H1 (cell line): ENCODE results near the gene TMEM51. TPM values are rescaled to one million over a fixed set of nuclear protein-coding genes. Genes with fewer than 3 reads are reported as not detected.

Experiments
- EZH2 ChIP-seq: fragments of 200-600 bp; sonication (generic); IDR thresholded peaks from 2 replicates; pipeline ENCODE4 v1.7.1; 2012; ENCODE audit warnings: low read depth, mild to moderate bottlenecking, moderate library complexity, low read length, inconsistent platforms; ENCODE audit not compliant: severe bottlenecking
- NANOG ChIP-seq: IDR thresholded peaks from 2 replicates; pipeline ENCODE4 v1.6.1; 2011; ENCODE audit warnings: low read length, low read depth, mild to moderate bottlenecking, inconsistent platforms; ENCODE audit not compliant: insufficient read depth, poor library complexity, severe bottlenecking
- SIRT6 ChIP-seq: IDR thresholded peaks from one replicate; pipeline ENCODE4 v1.7.1; 2012; ENCODE audit warnings: low read length, inconsistent platforms
- polyA plus RNA-seq, 7 experiments: library from polyadenylated mRNA; depleted of rRNA in 3 of 7; stranded (reverse) in 5 of 7; unstranded in 2 of 7; fragments of >200 nt in 5 of 7; fragments of 200-250 nt in 2 of 7; gene quantifications; 1 replicate in 5 of 7; 2 replicates in 1 of 7; 4 replicates in 1 of 7; pipeline versions ENCODE4 v1.2.1 to v1.2.3, GENCODE V29; 2011 to 2013; ENCODE audit warnings: missing spikeins in 2 of 7, mixed read lengths in 2 of 7
- total RNA-seq: library from RNA; stranded (reverse); fragmentation: NEBNext Ultra II Directional; extraction: Animal tissue kit (Norgen Biotek cat#: 25700); gene quantifications from 2 replicates; pipeline ENCODE4 v1.2.1, GENCODE V29; 2021
- TF ChIP-seq, protein P1 (sequence below): fragments of 300-600 bp; sonication (generic); IDR thresholded peaks from 2 replicates; pipeline ENCODE4 v1.7.1; 2012; ENCODE audit warnings: low read length, moderate library complexity, mild to moderate bottlenecking, inconsistent platforms; ENCODE audit not compliant: insufficient replicate concordance
- TF ChIP-seq, protein P2 (sequence below): IDR thresholded peaks from 2 replicates; pipeline ENCODE4 v1.6.1; 2012; ENCODE audit warnings: inconsistent platforms
- TF ChIP-seq, protein P3 (sequence below): IDR thresholded peaks from 2 replicates; pipeline ENCODE4 v1.6.1; 2011; ENCODE audit warnings: low read depth, mild to moderate bottlenecking, low read length; ENCODE audit not compliant: insufficient read depth

TMEM51 gene
- total and polyA plus RNA-seq, 2 of the 8 experiments (the other 6 are each of a cell fraction or from before 2014, with no cell fraction given): 9.9 to 10.7 TPM

GRCh38 chr1:15172405-15173259, 19.1 kb downstream of the TMEM51 start (continued):
- TF ChIP-seq, protein P1, sequence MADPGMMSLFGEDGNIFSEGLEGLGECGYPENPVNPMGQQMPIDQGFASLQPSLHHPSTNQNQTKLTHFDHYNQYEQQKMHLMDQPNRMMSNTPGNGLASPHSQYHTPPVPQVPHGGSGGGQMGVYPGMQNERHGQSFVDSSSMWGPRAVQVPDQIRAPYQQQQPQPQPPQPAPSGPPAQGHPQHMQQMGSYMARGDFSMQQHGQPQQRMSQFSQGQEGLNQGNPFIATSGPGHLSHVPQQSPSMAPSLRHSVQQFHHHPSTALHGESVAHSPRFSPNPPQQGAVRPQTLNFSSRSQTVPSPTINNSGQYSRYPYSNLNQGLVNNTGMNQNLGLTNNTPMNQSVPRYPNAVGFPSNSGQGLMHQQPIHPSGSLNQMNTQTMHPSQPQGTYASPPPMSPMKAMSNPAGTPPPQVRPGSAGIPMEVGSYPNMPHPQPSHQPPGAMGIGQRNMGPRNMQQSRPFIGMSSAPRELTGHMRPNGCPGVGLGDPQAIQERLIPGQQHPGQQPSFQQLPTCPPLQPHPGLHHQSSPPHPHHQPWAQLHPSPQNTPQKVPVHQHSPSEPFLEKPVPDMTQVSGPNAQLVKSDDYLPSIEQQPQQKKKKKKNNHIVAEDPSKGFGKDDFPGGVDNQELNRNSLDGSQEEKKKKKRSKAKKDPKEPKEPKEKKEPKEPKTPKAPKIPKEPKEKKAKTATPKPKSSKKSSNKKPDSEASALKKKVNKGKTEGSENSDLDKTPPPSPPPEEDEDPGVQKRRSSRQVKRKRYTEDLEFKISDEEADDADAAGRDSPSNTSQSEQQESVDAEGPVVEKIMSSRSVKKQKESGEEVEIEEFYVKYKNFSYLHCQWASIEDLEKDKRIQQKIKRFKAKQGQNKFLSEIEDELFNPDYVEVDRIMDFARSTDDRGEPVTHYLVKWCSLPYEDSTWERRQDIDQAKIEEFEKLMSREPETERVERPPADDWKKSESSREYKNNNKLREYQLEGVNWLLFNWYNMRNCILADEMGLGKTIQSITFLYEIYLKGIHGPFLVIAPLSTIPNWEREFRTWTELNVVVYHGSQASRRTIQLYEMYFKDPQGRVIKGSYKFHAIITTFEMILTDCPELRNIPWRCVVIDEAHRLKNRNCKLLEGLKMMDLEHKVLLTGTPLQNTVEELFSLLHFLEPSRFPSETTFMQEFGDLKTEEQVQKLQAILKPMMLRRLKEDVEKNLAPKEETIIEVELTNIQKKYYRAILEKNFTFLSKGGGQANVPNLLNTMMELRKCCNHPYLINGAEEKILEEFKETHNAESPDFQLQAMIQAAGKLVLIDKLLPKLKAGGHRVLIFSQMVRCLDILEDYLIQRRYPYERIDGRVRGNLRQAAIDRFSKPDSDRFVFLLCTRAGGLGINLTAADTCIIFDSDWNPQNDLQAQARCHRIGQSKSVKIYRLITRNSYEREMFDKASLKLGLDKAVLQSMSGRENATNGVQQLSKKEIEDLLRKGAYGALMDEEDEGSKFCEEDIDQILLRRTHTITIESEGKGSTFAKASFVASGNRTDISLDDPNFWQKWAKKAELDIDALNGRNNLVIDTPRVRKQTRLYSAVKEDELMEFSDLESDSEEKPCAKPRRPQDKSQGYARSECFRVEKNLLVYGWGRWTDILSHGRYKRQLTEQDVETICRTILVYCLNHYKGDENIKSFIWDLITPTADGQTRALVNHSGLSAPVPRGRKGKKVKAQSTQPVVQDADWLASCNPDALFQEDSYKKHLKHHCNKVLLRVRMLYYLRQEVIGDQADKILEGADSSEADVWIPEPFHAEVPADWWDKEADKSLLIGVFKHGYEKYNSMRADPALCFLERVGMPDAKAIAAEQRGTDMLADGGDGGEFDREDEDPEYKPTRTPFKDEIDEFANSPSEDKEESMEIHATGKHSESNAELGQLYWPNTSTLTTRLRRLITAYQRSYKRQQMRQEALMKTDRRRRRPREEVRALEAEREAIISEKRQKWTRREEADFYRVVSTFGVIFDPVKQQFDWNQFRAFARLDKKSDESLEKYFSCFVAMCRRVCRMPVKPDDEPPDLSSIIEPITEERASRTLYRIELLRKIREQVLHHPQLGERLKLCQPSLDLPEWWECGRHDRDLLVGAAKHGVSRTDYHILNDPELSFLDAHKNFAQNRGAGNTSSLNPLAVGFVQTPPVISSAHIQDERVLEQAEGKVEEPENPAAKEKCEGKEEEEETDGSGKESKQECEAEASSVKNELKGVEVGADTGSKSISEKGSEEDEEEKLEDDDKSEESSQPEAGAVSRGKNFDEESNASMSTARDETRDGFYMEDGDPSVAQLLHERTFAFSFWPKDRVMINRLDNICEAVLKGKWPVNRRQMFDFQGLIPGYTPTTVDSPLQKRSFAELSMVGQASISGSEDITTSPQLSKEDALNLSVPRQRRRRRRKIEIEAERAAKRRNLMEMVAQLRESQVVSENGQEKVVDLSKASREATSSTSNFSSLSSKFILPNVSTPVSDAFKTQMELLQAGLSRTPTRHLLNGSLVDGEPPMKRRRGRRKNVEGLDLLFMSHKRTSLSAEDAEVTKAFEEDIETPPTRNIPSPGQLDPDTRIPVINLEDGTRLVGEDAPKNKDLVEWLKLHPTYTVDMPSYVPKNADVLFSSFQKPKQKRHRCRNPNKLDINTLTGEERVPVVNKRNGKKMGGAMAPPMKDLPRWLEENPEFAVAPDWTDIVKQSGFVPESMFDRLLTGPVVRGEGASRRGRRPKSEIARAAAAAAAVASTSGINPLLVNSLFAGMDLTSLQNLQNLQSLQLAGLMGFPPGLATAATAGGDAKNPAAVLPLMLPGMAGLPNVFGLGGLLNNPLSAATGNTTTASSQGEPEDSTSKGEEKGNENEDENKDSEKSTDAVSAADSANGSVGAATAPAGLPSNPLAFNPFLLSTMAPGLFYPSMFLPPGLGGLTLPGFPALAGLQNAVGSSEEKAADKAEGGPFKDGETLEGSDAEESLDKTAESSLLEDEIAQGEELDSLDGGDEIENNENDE: no peak
- TF ChIP-seq EZH2 (no peak), NANOG (no peak), SIRT6 (no peak)
- TF ChIP-seq, protein P2, sequence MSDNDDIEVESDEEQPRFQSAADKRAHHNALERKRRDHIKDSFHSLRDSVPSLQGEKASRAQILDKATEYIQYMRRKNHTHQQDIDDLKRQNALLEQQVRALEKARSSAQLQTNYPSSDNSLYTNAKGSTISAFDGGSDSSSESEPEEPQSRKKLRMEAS: no peak
- TF ChIP-seq, protein P3, sequence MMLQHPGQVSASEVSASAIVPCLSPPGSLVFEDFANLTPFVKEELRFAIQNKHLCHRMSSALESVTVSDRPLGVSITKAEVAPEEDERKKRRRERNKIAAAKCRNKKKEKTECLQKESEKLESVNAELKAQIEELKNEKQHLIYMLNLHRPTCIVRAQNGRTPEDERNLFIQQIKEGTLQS: no peak
- TF ChIP-seq, all 59 proteins: peak for 0
